Non-pigmented ciliary epithelial cell (primary cell): Measurements from ENCODE around the gene B3GNT7.
"Not testable (repeated sequence)": the region's sequence is repeated elsewhere in the genome, so short reads cannot be mapped to it uniquely, and the experiment has no call there.

Experiments
- DNase-seq: peaks from one replicate; pipeline ENCODE4 v3.0.0-alpha.2; 2010; ENCODE audit warnings: low read depth

The B3GNT7 gene

DNA sequence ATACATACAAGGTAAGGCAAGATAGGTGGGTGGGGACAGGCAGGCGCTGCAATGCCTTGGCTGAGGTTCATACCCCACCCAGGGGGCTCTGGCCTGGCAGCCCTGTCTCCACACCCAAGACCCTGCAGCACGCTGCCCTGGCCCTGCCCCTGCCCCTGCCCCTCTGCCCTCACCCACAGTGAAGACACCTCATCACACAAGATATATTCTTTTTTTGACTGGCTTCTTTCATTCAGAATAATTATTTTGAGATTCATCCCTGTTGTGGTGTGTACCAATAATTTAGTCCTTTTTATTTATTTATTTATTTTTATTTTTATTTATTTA, 11.4 kb upstream of the B3GNT7 start:
- DNase-seq, result no peak

DNA sequence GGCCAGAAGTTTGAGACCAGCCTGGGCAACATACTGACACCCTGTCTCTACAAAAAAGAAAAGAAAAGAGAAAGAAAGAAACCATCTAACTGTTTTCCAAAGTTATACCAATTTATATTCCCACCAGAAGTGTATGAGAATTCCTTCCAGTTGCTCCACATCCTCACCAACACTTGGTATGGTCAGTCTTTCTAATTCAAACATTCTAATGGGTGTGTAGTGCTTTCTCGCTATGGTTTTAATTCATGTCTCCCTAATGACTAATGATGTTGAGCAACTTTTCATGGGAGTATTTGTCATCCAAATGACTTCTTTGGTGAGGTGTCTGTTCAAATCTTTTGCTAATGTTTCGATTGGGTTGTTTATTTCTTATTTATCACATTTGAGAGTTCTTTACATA, 10.5 kb upstream of the B3GNT7 start:
- DNase-seq, result no peak

DNA sequence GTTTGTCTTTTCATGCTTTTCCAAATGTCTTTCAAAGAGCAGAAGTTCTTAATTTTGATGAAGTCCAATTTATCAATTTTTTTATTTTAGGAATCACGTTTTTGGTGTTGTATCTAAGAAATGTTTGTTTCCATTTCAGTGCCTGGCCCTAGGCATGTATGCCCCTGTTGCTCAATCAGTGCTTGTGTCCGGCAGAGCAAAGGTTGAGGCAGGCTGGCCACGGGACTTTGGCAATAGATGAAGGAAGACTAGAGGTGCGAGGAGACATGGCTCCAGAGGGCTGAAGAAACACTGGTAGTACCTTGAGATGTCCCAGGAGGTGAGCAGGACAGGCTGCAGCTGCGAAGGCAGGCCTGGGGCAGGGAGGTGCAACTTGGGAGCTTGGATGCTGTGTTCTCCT, 10.1 kb upstream of the B3GNT7 start:
- DNase-seq, result no peak

DNA sequence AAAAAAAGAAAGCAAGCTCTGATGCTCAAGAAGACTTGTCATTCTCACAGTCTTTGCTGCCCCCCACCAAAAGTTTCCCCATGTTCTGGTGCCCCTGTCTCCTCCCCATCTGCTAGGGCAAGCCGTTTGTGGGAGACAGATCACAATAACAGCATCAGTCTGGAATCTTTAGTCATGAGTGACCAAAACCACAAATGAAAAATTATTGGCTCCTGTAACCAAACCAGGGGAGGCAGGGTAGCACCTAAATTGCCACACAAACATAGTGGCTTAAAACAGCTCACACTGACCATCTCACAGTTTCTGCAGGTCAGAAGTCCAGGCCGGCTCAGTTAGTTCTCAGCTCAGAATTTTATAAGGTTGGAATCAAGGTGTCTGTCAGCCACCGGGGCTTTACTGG, 9.1 kb upstream of the B3GNT7 start:
- DNase-seq, result peak; percentile 54

DNA sequence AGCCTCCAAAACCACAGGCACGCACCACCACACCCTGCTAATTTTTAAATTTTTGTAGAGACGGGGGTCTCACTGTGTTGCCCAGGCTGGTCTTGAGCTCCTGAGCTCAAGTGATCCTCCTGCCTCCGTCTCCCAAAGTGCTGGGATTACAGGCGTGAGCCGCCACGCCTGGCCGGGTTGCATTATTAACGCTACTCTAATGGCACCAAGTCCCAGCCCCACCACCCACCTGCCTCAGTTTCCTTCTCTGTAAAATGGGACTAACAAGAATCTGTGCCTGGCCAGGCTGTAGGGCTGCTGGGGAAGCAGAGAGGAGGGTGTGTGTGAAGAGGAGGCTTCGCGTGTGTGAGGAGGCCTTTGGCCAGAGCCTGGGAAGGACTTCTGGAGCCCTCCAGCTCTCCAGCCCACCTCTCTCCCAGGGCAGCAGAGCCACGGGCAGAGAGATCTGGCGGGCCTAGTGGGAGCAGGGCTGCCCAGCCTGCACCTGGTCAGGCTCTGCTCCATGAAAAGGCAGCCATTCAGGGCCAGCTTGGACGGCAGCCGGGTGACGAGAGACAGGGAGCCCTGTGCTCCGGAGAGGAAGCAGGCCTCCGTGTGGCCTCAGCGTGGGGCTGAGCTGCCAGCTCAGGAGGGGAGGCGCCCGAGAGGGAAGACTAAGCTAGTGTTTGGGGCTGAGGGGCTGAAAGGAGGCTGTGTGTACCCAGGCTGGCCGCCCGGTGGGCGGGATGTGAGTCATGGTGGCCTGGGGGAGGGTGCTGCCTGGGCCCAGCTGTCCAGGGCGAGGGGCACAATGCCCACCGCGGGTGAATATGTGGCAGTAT, 7.4 kb upstream of the B3GNT7 start:
- no peak for DNase-seq

DNA sequence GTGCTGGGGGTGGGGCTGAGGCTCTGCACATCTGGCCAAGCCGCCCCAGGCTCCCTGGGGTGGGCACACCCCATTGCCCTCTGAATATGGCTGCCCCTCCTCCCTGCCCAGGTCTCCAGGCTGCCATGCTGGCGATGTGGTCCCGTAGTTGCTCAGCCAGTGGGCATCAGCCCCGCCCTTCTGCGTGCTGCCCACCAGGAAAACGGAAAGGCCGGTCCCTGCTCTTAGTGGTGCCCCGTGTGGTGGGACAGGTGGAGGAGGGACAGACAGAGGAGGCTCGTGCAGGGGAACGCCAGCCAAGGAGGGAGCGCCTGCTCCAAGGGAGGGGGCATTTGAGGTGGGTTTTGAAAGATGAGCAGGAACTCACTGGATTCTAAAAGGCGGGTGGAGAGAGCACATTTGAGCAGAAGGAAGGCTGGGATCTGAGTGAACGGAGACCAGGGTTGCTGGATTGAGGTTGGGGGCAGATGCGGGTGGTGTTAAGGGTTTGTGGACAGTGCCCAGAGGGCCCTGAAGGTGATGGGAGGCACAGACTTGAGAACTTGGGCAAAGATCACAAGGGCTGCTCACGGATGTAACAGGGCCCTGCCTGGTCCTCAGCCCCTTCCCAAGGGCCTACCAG, 6.7 kb upstream of the B3GNT7 start:
- no peak for DNase-seq

DNA sequence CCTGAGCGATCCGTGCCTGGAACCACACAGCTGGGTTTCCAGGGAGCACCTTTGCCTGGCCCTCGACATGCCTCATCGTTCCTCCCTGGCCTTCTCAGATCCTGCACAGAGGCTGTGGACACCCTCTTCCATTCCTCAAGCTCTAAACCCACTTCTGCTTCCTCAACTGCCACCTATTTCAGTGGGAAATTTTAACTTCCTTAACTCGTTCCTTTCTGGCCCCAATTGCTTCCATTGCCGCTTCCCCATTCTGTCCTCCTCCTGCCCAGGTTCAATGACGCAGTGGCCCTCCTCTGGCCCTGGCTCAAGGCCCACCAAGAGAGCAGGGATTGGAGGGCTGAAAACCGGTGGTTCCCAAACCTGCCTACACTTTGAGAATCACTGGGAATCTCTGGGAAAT, 4.8 kb upstream of the B3GNT7 start:
- no peak for DNase-seq

DNA sequence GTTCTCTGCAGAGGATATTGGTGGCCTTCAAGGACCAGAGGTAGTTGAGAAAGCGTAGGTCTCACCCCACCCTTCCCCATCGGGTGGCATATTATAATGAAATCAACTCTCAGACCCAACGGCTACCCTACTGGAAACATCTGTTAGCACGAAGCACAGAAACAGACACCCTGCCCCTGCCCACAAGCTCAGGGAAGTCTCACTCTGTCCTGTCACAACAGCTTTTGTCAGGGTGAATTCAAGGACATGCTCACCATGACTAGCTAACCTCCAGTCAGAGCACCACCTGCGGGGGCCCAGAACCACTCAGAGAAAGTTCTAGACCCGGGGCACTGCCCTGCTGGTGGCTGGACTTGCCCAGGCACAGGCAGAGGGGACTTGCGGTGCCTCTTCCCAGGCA, 3.5 kb upstream of the B3GNT7 start:
- no peak for DNase-seq

DNA sequence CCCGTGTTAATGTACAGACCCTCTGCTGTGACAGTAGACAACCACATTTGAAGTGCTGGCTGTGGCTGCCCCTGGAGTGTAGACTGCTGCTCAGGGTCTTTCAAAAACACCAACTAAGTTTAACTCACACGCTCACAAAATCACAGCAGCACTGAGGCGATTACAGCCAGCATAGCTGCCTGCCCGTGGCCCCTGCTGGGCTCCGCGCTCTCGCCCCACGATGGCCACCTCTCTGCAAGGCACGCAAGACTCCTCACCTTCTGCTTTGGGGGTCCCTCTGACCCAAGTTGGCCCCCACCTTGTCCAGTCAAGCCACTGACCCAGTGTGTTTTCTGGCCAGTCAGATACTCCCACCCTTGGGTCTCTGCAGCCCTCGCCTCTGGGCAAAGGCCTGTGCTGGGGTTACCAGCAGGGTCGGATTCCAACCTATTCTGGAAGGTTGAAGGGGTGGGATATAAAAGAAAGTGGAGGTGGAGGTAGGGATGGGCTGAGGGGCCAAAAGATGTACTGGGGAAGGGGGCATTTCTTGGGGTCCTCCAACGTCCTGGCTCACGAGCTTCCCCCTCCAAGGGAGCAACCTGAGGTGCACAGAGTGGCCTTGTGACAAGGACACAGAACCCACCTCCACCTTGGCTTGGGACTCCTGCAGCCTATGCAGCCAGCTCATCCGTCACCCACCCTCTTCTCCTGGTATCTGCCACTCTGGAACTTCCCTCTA, 2.9 kb upstream of the B3GNT7 start:
- DNase-seq, result no peak

DNA sequence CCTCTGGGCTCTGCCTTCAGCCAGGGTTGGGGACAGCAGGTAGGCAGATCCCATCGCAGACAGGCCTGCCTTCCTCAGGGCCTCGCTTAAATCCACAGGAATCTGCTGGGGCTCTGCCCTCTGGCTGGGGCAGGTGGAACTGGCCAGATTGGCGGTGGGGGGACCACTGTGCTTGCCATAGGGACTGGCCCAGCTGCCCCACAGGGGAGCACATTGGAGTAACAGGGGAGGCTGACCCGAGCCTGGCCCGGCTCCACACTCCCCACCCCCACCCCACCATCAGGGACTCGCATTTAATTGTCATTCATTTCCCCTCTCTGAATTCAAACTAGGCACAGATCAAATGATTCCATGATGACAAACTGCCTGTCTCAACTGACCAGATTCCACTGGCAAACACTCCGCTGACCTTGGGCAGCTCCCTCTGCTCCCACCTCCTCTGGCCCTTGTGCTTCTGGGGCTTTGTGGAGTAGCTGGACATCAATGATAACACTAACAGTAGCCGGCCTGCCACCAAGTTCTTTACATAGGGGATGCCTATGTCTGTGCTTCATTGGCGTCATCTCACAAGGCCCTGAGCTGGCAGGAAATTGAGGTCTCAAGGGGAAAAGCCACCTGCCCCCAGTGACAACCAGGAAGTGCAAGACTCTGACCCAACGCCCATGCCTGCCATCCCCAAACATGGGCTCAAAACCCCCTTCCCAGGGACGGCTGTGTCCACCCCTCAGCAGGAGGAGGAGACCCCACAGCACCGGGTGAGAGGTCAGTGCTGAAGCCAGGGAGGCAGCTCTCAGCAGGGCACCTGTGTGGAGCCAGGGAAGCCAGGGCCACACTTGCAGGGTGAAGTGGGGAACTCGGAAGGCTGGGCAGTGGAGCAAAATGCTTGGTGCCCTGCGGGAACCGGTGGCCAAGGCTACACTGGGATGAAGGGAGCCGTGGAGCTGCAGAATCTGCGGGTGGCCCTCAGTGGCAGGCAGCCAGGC, 2.1 kb upstream of the B3GNT7 start:
- no peak for DNase-seq

DNA sequence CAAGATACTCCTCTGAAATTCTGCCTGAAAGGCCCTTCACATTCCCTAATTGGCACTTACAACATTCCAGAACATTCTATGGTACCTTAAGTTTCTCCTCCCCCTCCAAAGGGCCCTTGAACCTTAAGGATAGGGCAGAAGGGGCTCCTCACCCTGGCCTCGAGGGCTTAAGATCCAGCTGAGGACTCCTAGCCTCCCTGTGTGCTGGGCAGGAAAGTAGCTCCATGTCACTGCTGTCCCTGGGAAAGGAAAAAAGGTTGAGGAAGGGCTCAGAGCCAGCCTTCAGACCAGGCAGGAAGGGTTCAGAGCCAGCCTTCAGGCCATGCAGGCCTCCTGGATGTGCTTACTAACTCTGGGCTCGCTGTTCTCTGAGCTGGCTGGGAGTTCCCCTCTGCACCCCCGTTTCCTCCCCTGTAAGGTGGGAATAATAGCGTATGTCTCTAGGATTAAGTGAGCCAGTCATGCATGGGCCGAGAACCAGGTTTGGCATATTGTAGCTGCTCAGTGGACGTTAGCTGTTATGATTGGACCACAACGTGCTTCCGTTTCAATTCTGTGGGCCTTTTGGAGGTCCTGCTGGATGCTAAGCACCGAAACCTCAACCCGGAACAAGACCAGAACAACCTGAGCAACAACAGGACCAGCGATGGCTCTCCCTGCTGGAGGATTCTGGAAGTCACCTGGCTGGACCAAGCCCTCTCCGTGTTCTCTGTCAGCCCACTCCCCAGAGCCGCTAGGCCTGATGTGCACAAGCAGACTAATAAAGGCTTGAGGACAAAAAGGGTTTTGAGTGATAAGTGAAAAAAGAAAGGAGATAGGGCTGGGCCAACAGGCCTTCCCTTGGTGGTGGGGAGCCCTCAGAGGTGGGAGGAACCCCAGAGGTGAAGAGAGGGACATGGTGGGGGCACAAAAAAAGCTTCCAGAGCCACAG, 1.0 kb upstream of the B3GNT7 start:
- no peak for DNase-seq

DNA sequence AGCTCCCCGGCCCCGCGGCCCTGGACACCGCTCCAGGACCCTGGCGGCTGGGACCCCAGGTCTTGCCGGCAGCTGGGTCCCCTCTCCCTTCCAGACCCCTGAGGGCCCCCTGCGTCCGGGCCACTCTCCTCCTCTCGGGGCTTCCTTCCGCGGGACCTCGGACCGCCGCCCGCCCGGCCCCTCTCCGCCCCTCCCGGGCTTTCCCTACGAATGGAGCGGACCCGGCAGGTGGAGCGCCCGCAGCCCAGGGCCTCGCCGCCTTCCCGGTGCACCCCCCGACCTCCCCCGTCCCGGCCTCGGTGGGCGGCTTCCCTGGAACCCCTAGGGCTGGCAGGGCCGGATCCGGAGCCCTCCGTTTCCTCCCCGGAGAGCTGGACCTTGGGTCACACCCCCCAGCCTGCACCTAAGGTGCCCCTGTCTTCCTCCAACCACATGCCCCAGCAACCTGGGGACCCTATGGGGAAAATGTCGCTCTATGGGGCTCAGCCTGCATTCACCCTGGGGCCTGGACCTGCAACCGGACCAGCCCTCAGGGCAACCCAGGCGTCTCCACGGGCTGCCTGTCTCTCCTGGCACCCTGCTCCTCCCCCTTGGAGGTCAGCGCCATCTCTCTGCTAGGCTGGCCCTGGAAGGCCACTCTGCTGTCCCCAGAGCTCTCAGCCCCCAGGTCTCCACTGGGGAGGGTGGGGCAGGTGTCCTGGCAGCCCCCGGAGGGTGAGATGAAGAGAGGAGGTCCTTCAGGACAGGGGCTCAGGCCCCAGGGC, 730 bp downstream of the B3GNT7 start:
- no peak for DNase-seq

DNA sequence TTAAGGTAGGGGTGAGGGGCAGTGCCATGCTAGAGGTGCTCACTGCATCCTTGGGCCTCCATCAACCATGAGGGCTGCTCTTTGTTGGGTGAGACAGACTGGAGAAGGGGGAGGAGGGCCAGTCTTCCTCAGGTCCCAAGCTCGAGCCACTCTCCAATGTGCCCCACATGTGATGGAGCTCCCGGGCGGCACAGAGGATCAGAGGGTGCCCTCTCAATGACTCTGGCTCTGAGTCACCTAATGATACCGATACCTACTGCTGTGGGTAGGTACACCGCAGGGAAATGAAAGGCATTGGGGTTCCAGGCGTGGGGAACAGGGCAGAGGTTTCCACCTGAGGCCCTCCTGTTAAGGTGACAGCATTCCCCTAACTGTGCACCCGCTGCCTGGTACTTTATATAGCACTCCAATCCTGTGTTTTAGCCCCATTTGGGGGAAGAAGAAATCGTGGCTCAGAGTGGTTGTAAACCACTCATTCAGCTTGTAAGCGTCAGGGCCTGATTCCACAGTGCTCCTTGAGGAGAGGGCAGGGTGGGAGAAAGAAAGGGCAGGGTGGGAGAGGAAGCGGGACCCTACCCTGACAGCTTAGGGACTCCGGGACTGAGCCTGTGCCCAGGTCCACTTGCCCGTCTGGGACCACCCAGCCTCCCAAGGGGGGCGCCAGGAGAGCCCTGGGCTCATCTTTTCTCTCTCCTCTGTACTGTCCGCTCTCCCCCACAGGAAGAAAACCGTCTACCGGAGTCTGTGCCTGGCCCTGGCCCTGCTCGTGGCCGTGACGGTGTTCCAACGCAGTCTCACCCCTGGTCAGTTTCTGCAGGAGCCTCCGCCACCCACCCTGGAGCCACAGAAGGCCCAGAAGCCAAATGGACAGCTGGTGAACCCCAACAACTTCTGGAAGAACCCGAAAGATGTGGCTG, 1.8 kb downstream of the B3GNT7 start:
- DNase-seq, result no peak

DNA sequence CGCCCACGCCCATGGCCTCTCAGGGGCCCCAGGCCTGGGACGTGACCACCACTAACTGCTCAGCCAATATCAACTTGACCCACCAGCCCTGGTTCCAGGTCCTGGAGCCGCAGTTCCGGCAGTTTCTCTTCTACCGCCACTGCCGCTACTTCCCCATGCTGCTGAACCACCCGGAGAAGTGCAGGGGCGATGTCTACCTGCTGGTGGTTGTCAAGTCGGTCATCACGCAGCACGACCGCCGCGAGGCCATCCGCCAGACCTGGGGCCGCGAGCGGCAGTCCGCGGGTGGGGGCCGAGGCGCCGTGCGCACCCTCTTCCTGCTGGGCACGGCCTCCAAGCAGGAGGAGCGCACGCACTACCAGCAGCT, 2.4 kb downstream of the B3GNT7 start:
- DNase-seq, result no peak

DNA sequence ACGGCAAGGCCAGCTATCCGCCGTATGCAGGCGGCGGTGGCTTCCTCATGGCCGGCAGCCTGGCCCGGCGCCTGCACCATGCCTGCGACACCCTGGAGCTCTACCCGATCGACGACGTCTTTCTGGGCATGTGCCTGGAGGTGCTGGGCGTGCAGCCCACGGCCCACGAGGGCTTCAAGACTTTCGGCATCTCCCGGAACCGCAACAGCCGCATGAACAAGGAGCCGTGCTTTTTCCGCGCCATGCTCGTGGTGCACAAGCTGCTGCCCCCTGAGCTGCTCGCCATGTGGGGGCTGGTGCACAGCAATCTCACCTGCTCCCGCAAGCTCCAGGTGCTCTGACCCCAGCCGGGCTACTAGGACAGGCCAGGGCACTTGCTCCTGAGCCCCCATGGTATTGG, 3.1 kb downstream of the B3GNT7 start:
- DNase-seq, result no peak

DNA sequence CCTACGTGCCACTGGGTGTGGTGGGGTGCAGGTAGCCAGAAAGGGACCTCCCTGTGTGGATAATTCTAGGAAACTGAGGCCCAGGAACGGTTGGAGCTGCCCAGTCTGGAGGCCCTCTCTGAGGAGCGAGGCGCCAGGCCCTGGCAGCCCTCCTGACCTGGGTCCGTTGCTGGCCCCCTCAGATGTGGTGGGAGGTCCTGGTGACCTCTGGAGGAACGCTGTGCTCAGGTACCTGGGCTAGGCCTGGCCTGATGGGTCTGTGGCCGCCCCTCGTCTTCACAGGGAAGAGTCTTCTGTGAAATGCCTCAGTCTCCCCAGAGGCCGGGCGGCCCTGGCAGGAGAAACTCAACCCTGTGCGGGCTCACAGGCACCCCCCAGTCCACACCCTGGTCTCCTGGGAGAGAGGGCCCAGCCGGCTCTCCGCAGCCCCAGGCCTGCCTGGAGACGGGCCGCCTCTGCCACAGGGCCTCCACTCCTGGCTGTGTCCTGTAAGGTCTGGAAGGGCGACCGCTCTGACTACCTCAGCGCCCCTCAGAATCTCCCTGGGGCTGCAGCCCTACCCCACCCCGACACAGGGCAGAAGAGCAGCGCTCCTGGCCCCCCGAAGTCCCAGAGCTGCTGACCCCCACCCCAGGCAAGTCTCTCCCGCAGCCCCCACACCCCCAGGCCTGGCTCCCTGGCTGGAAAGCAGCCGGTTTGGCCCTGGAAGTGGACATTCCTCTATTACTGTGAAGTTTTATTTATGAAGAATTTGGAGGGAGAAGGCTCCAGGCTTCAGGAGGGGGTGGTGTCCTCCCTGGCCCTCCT, 3.7 kb downstream of the B3GNT7 start:
- DNase-seq, result no peak

DNA sequence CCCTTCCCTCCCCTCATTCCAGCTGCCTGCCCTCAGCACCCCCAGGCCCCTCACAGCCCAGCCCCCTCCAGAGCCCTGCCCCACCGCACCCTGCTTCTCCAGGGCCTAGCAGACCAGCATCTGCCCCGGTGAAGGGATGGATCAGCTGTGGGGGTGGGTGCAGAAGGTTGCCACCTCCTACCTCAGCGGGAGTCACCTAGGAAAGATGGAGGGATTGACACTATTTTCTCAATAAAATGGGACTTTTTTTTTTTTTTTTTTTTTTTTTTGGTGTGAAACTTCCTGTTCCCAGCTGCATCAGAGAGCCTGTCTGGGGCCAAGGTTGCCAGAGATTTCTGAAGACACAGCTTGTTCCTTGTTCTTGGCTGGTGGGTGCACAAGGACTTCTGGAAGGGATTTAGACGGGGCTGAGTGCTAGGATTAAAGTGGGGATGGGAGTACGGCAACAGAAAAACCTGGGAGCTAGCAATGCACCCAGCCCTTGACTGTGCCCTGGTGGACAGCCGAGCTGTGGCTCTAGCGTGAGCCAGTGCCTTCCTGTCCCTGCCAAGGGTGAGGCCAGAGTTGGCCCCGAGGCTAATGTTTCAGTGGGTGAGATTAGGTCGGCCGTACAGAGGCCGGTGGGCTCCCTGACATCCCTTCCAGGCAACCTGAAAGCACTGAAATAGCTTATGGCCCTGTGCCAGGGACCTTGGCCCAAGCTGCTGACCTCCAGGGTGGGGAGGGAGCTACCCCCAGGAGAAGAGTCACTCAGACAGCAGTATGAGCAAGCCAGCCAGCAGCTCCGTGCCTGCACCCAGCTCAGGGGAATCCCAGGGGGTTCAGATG, 4.6 kb downstream of the B3GNT7 start:
- DNase-seq, result no peak

DNA sequence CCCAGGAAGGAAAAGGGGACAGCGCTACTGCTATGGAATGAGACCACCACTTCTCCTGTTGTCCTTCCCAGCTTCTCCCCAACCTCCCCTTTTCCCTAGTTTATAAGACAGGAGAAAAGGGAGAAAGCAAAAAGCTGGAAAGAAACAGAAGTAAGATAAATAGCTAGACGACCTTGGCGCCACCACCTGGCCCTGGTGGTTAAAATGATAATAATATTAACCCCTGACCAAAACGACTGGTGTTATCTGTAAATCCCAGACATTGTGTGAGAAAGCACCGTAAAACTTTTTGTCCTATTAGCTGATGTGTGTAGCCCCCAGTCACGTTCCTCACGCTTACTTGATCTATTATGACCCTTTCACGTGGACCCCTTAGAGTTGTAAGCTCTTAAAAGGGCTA, 5.2 kb downstream of the B3GNT7 start:
- DNase-seq, result not testable (repeated sequence)
